GM12878 (cell line): Measurements from ENCODE around the gene TATDN2. TPM values are rescaled to one million over a fixed set of nuclear protein-coding genes. Genes with fewer than 3 reads are reported as not detected.

Source experiments
- BCL11A ChIP-seq: IDR thresholded peaks from 2 replicates; pipeline ENCODE4 v1.6.1; 2011; ENCODE audit warnings: low read depth, low read length
- BHLHE40 ChIP-seq, 2 experiments: fragments of 450-650 bp in 1 of 2; IDR thresholded peaks; 2 replicates each; pipeline ENCODE4 v1.6.1; 2011 to 2017; ENCODE audit warnings: low read depth in 2 of 2, borderline replicate concordance in 1 of 2, improper control_type of control experiment in 1 of 2, low read length in 1 of 2, mild to moderate bottlenecking in 1 of 2
- CBX5 ChIP-seq: sonication (generic); IDR thresholded peaks from 2 replicates; pipeline ENCODE4 v1.6.1; 2016; ENCODE audit warnings: low read depth, moderate library complexity, mild to moderate bottlenecking, inconsistent platforms
- EP300 ChIP-seq, 2 experiments: fragments of 150-350 bp in 1 of 2; IDR thresholded peaks; 2 replicates each; pipeline ENCODE4 v1.6.1; 2011 to 2012; ENCODE audit warnings: low read depth in 2 of 2, low read length in 2 of 2, borderline replicate concordance in 1 of 2, improper control_type of control experiment in 1 of 2, inconsistent platforms in 1 of 2; ENCODE audit not compliant: control insufficient read depth in 1 of 2
- GATAD2B ChIP-seq: fragments of 450-650 bp; conservative IDR thresholded peaks from 2 replicates; pipeline ENCODE4 v1.6.1; 2017; ENCODE audit warnings: low read depth, mild to moderate bottlenecking, moderate library complexity
- KLF5 ChIP-seq: fragments of 450-650 bp; IDR thresholded peaks from 2 replicates; pipeline ENCODE4 v1.6.1; 2014; ENCODE audit warnings: mild to moderate bottlenecking; ENCODE audit not compliant: partially characterized antibody
- MEF2A ChIP-seq: IDR thresholded peaks from 2 replicates; pipeline ENCODE4 v1.6.1; 2011; ENCODE audit warnings: low read depth, mild to moderate bottlenecking, low read length, moderate library complexity; ENCODE audit not compliant: insufficient read depth
- MTA3 ChIP-seq: IDR thresholded peaks from 2 replicates; pipeline ENCODE4 v1.6.1; 2012; ENCODE audit warnings: low read length, inconsistent platforms, borderline replicate concordance
- NFIC ChIP-seq: IDR thresholded peaks from 2 replicates; pipeline ENCODE4 v1.6.1; 2012; ENCODE audit warnings: low read depth, mild to moderate bottlenecking, inconsistent platforms, low read length, moderate library complexity
- RELA ChIP-seq: fragments of 450-650 bp; IDR thresholded peaks from 2 replicates; pipeline ENCODE4 v1.8.0; 2014; ENCODE audit warnings: borderline replicate concordance; ENCODE audit not compliant: partially characterized antibody
- TARDBP ChIP-seq: IDR thresholded peaks from 2 replicates; pipeline ENCODE4 v1.6.1; 2016; ENCODE audit warnings: borderline replicate concordance
- ZNF217 ChIP-seq: fragments of 450-650 bp; IDR thresholded peaks from 2 replicates; pipeline ENCODE4 v1.6.1; 2017; ENCODE audit warnings: antibody characterized with exemption, mild to moderate bottlenecking
- ZNF274 ChIP-seq: IDR thresholded peaks from one replicate; pipeline ENCODE4 v1.8.0; 2011; ENCODE audit not compliant: insufficient read length, insufficient read depth
- polyA plus RNA-seq, 11 experiments: library from polyadenylated mRNA; depleted of rRNA in 4 of 11; unstranded in 6 of 11; stranded (reverse) in 5 of 11; fragments of >200 nt; fragmentation: Nextera tagmentation in 4 of 11; fragmentation: Illumina TruSeq in 1 of 11; extraction: Ambion mirVana in 4 of 11; extraction: Trizol in 1 of 11; gene quantifications; 1 replicate in 1 of 11; 2 replicates in 10 of 11; pipeline versions ENCODE4 v1.2.1 to v1.2.3, GENCODE V29; 2011 to 2016; ENCODE audit warnings: inconsistent platforms in 2 of 11, missing spikeins in 2 of 11, low read depth in 1 of 11
- total RNA-seq, 4 experiments: library from RNA; depleted of rRNA in 3 of 4; stranded (reverse); fragments of >200 nt in 3 of 4; fragmentation: Illumina TruSeq in 1 of 4; extraction: Trizol in 1 of 4; gene quantifications; 2 replicates each; pipeline versions ENCODE4 v1.2.1 to v1.2.3, GENCODE V29; 2013 to 2021
- TF ChIP-seq, protein P1 (sequence below): fragments of 450-650 bp; IDR thresholded peaks from 2 replicates; pipeline ENCODE4 v1.6.1; 2014; ENCODE audit warnings: mild to moderate bottlenecking
- TF ChIP-seq, protein P2 (sequence below): fragments of 450-650 bp; formaldehyde crosslinking; IDR thresholded peaks from 2 replicates; pipeline ENCODE4 v1.4.0; 2020; ENCODE audit warnings: mild to moderate bottlenecking, moderate library complexity
- TF ChIP-seq, protein P3 (sequence below): fragments of 450-650 bp; IDR thresholded peaks from 2 replicates; pipeline ENCODE4 v1.6.1; 2016; ENCODE audit warnings: mild to moderate bottlenecking, moderate library complexity, borderline replicate concordance
- TF ChIP-seq, protein P4 (sequence below): fragments of 150-350 bp; IDR thresholded peaks from 2 replicates; pipeline ENCODE4 v1.6.1; 2014; ENCODE audit warnings: mild to moderate bottlenecking, low read depth, low read length

TATDN2 gene
- total and polyA plus RNA-seq, 10 of the 15 experiments (the other 5 are each of a cell fraction or from before 2014, with no cell fraction given) = 4.2 to 36.5 (median 15.8) TPM

DNA sequence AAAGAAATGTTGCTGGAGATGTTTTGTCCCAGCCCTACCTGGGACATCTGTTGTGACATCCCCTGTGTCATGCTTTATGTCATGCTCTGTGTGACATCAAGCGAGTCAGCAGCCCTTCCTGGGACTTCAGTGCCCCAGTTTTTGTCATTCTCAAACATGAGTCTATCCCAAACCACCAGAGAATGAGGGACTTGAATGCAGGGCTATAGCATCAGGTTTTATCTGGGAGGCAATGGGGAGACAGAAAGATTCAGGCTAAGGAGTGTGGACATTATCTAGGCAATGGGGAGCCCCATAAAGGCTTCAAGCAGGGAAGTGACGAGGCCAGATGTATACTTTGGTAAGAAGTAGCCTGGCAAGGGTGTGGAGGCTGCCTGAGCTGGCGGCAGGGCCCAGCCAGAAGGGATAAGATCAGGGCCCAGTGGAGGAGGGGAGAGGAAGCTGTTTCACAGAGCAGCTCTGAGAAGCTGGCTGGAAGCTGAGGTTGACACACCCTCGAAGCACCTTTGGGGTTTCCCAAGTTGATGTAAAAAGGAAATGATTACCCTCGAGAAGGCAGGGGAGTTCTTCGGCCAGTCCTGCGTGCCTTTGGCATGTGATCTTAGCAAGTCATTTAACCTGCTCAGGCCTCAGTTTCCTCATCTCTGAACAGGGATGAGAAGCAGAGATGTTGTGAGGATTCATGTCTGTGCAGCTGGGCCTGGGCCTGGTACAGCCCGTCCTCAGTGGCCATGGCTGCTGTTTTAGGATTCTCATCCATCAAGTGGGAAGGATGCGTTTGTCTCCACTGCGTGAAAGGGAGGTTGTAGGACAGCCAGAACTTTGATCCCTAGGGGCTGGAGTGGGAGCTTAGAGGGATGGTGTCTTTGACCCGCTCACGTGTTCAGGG, 49.3 kb upstream of the TATDN2 start (continued):
- TF ChIP-seq, protein P1, sequence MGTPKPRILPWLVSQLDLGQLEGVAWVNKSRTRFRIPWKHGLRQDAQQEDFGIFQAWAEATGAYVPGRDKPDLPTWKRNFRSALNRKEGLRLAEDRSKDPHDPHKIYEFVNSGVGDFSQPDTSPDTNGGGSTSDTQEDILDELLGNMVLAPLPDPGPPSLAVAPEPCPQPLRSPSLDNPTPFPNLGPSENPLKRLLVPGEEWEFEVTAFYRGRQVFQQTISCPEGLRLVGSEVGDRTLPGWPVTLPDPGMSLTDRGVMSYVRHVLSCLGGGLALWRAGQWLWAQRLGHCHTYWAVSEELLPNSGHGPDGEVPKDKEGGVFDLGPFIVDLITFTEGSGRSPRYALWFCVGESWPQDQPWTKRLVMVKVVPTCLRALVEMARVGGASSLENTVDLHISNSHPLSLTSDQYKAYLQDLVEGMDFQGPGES = no peak
- peak; percentile 54 for TF ChIP-seq RELA
- 0 out of 2 replicates have a peak, but pooled peaks have one; percentile 28 for TF ChIP-seq GATAD2B
- TF ChIP-seq CBX5 = no peak
- TF ChIP-seq MEF2A = 0 out of 2 replicates have a peak, but pooled peaks have one; percentile 22
- peak; percentile 58; the same call in 1 of the 2 replicates for TF ChIP-seq BCL11A
- TF ChIP-seq, protein P2, sequence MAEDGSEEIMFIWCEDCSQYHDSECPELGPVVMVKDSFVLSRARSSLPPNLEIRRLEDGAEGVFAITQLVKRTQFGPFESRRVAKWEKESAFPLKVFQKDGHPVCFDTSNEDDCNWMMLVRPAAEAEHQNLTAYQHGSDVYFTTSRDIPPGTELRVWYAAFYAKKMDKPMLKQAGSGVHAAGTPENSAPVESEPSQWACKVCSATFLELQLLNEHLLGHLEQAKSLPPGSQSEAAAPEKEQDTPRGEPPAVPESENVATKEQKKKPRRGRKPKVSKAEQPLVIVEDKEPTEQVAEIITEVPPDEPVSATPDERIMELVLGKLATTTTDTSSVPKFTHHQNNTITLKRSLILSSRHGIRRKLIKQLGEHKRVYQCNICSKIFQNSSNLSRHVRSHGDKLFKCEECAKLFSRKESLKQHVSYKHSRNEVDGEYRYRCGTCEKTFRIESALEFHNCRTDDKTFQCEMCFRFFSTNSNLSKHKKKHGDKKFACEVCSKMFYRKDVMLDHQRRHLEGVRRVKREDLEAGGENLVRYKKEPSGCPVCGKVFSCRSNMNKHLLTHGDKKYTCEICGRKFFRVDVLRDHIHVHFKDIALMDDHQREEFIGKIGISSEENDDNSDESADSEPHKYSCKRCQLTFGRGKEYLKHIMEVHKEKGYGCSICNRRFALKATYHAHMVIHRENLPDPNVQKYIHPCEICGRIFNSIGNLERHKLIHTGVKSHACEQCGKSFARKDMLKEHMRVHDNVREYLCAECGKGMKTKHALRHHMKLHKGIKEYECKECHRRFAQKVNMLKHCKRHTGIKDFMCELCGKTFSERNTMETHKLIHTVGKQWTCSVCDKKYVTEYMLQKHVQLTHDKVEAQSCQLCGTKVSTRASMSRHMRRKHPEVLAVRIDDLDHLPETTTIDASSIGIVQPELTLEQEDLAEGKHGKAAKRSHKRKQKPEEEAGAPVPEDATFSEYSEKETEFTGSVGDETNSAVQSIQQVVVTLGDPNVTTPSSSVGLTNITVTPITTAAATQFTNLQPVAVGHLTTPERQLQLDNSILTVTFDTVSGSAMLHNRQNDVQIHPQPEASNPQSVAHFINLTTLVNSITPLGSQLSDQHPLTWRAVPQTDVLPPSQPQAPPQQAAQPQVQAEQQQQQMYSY = no peak
- TF ChIP-seq NFIC = no peak
- no peak for TF ChIP-seq ZNF274
- peak; percentile 59 to 79 for TF ChIP-seq BHLHE40 (IDR thresholded peaks at IDR 0.05; ENCODE audit: borderline replicate concordance in 1 of 2, low read depth in 2 of 2, low read length in 1 of 2)
- 0 out of 2 replicates have a peak, but pooled peaks have one; percentile 43 for TF ChIP-seq ZNF217
- peak; percentile 29 for TF ChIP-seq KLF5
- TF ChIP-seq, protein P3, sequence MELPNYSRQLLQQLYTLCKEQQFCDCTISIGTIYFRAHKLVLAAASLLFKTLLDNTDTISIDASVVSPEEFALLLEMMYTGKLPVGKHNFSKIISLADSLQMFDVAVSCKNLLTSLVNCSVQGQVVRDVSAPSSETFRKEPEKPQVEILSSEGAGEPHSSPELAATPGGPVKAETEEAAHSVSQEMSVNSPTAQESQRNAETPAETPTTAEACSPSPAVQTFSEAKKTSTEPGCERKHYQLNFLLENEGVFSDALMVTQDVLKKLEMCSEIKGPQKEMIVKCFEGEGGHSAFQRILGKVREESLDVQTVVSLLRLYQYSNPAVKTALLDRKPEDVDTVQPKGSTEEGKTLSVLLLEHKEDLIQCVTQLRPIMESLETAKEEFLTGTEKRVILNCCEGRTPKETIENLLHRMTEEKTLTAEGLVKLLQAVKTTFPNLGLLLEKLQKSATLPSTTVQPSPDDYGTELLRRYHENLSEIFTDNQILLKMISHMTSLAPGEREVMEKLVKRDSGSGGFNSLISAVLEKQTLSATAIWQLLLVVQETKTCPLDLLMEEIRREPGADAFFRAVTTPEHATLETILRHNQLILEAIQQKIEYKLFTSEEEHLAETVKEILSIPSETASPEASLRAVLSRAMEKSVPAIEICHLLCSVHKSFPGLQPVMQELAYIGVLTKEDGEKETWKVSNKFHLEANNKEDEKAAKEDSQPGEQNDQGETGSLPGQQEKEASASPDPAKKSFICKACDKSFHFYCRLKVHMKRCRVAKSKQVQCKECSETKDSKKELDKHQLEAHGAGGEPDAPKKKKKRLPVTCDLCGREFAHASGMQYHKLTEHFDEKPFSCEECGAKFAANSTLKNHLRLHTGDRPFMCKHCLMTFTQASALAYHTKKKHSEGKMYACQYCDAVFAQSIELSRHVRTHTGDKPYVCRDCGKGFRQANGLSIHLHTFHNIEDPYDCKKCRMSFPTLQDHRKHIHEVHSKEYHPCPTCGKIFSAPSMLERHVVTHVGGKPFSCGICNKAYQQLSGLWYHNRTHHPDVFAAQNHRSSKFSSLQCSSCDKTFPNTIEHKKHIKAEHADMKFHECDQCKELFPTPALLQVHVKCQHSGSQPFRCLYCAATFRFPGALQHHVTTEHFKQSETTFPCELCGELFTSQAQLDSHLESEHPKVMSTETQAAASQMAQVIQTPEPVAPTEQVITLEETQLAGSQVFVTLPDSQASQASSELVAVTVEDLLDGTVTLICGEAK = no peak
- TF ChIP-seq MTA3 = no peak
- TF ChIP-seq, protein P4, sequence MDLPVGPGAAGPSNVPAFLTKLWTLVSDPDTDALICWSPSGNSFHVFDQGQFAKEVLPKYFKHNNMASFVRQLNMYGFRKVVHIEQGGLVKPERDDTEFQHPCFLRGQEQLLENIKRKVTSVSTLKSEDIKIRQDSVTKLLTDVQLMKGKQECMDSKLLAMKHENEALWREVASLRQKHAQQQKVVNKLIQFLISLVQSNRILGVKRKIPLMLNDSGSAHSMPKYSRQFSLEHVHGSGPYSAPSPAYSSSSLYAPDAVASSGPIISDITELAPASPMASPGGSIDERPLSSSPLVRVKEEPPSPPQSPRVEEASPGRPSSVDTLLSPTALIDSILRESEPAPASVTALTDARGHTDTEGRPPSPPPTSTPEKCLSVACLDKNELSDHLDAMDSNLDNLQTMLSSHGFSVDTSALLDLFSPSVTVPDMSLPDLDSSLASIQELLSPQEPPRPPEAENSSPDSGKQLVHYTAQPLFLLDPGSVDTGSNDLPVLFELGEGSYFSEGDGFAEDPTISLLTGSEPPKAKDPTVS = no peak
- no peak for TF ChIP-seq TARDBP
- peak in 1 of 2 experiments; percentile 68; a peak in 1 of 4 replicates for TF ChIP-seq EP300 (IDR thresholded peaks at IDR 0.05; ENCODE audit: borderline replicate concordance in 1 of 2, control insufficient read depth in 1 of 2, low read depth in 2 of 2, low read length in 2 of 2)
